22Rv1 (cell line): ENCODE measurements around the gene BNC2.

ENCODE experiments used
- ZFX ChIP-seq: fragments of 450-650 bp; IDR thresholded peaks from 2 replicates; pipeline ENCODE4 v1.6.1; 2017; ENCODE audit warnings: antibody characterized with exemption, borderline replicate concordance
- TF ChIP-seq, protein P1 (sequence below): fragments of 450-650 bp; IDR thresholded peaks from 2 replicates; pipeline ENCODE4 v1.5.1; 2017; ENCODE audit warnings: mild to moderate bottlenecking

DNA sequence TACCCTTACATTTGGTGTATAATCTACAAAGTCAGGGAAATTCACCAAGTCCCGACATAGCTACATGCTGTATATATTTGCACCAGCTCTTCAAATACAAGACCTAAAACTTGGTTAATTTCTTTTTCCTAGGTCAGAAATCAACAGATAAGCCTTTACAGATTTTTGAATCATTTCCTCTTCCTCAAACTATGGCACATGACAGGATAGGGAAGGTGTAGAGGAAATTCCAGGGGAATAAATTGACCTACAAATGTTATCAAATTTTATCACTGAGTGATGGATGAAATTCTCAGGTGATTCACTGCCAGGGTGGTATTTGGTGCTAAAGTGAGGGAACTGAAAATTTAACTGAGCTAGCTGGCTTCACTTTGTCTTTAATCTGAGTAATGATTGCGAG is 360.0 kb downstream of the BNC2 start:
- TF ChIP-seq, protein P1, sequence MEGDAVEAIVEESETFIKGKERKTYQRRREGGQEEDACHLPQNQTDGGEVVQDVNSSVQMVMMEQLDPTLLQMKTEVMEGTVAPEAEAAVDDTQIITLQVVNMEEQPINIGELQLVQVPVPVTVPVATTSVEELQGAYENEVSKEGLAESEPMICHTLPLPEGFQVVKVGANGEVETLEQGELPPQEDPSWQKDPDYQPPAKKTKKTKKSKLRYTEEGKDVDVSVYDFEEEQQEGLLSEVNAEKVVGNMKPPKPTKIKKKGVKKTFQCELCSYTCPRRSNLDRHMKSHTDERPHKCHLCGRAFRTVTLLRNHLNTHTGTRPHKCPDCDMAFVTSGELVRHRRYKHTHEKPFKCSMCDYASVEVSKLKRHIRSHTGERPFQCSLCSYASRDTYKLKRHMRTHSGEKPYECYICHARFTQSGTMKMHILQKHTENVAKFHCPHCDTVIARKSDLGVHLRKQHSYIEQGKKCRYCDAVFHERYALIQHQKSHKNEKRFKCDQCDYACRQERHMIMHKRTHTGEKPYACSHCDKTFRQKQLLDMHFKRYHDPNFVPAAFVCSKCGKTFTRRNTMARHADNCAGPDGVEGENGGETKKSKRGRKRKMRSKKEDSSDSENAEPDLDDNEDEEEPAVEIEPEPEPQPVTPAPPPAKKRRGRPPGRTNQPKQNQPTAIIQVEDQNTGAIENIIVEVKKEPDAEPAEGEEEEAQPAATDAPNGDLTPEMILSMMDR, result no peak
- no peak for TF ChIP-seq ZFX
